MCF 10A (cell line): ENCODE results near the gene KHK. TPM values are rescaled to one million over a fixed set of nuclear protein-coding genes. Genes with fewer than 3 reads are reported as not detected.

Source experiments
- BruUV-seq: library from RNA; stranded (reverse); fragments of 400-500 nt; replicated peaks from 2 replicates; lab custom pipeline; 2021; lab: Mats Ljungman, UMichigan
- CTCF ChIA-PET: fragments of 300-600 bp; sonication (Branson Sonifier 250); formaldehyde crosslinking; extraction: SDS; loops from one replicate; lab custom pipeline; 2021; ENCODE audit warnings: antibody characterized with exemption, inconsistent platforms; lab: Yijun Ruan, JAX
- POLR2A ChIA-PET: fragments of 300-600, 350-650 bp; sonication (Branson Sonifier 250); formaldehyde crosslinking; extraction: SDS; loops from one replicate; lab custom pipeline; 2020; ENCODE audit warnings: antibody characterized with exemption, inconsistent platforms; lab: Yijun Ruan, JAX
- DNase-seq: peaks from one replicate; pipeline ENCODE4 v3.0.0-alpha.2; 2018; ENCODE audit not compliant: unreplicated experiment
- H3K27ac Mint-ChIP-seq: one replicate; pipeline ENCODE4 v1.8.0; 2022; ENCODE audit warnings: mild to moderate bottlenecking, low read depth, mixed read lengths; ENCODE audit not compliant: unreplicated experiment
- H3K27me3 Mint-ChIP-seq: one replicate; pipeline ENCODE4 v1.8.0; 2022; ENCODE audit warnings: mixed read lengths; ENCODE audit not compliant: insufficient read depth, unreplicated experiment
- H3K36me3 Mint-ChIP-seq: one replicate; pipeline ENCODE4 v1.8.0; 2022; ENCODE audit warnings: mild to moderate bottlenecking, moderate library complexity, mixed read lengths; ENCODE audit not compliant: insufficient read depth, unreplicated experiment
- H3K4me1 Mint-ChIP-seq: one replicate; pipeline ENCODE4 v1.8.0; 2022; ENCODE audit warnings: mixed read lengths; ENCODE audit not compliant: insufficient read depth, unreplicated experiment
- H3K4me3 Mint-ChIP-seq: one replicate; pipeline ENCODE4 v1.8.0; 2022; ENCODE audit warnings: mild to moderate bottlenecking, moderate library complexity, mixed read lengths; ENCODE audit not compliant: unreplicated experiment
- H3K9me3 Mint-ChIP-seq: one replicate; pipeline ENCODE4 v1.8.0; 2022; ENCODE audit warnings: mixed read lengths; ENCODE audit not compliant: unreplicated experiment
- CTCF ChIP-seq: fragments of 200-600 bp; IDR thresholded peaks from one replicate; pipeline ENCODE4 v1.8.0; 2022; ENCODE audit warnings: antibody characterized with exemption, mild to moderate bottlenecking; ENCODE audit not compliant: unreplicated experiment
- intact Hi-C: fragments of 100-400 bp; cut with micrococcal nuclease; formaldehyde crosslinking; loops from 2 replicates; pipeline ENCODE4 v1.14.1; 2022
- total RNA-seq: library from RNA; stranded (reverse); gene quantifications from 2 replicates; pipeline ENCODE4 v1.2.3, GENCODE V29; 2022

KHK gene
- total RNA-seq, 1 experiment from 2014 or later, result 2.6 TPM

- no peak overlapping the region for H3K27ac Mint-ChIP-seq
- no peaks in the 10 kb centered on the region for H3K36me3 Mint-ChIP-seq
- no peaks in the 10 kb centered on the region for H3K27me3 Mint-ChIP-seq
- H3K4me1 Mint-ChIP-seq, result no peaks in the 10 kb centered on the region
- ChIA-PET CTCF (interaction anchor here (0.6 to 2.0 kb wide), 8 partner anchors 9 to 1234 kb away, joined by 3 to 22 read pairs (median 4); partner anchors contain the start of gene TRIM54), POLR2A (interaction anchor here (1.4 to 2.3 kb wide), 4 partner anchors 17 to 206 kb away, joined by 3 to 8 read pairs (median 7); partner anchors contain the start of genes AGBL5, OST4 and PREB)
- no peak for DNase-seq
- intact Hi-C loops, result loop anchor here (2.0 kb wide), 1 partner anchor 37 kb away; the partner anchor contains the start of gene AGBL5
- no peaks in the 10 kb centered on the region for H3K9me3 Mint-ChIP-seq
- H3K4me3 Mint-ChIP-seq, result peak overlapping the region; percentile 75
- no TSS peak for BruUV-seq
- TF ChIP-seq CTCF, result no peak
Measured at GRCh38 chr2:27087823-27088410, 1.3 kb downstream of the KHK start.

- no peak for TF ChIP-seq CTCF
- Mint-ChIP-seq H3K9me3 (no peaks in the 10 kb centered on the region), H3K4me3 (no peak overlapping the region), H3K27me3 (no peaks in the 10 kb centered on the region), H3K36me3 (no peaks in the 10 kb centered on the region), H3K4me1 (no peaks in the 10 kb centered on the region), H3K27ac (no peak overlapping the region)
- POLR2A ChIA-PET, result interaction anchor here (2.1 kb wide), 1 partner anchor 17 kb away, joined by 8 read pairs; the partner anchor contains the start of gene OST4
- intact Hi-C loops, result no loop called here
- BruUV-seq, result no TSS peak
- DNase-seq, result no peak
- CTCF ChIA-PET, result interaction anchor here (0.7 to 2.0 kb wide), 6 partner anchors 8 to 215 kb away, joined by 3 to 22 read pairs (median 3); no protein-coding TSS in a partner anchor
Measured at GRCh38 chr2:27088634-27089033, 2.1 kb downstream of the KHK start.

GRCh38 chr2:27089111-27089954 is 2.8 kb downstream of the KHK start:
- Mint-ChIP-seq H3K27me3 (no peaks in the 10 kb centered on the region), H3K36me3 (no peaks in the 10 kb centered on the region), H3K4me1 (no peaks in the 10 kb centered on the region), H3K9me3 (no peaks in the 10 kb centered on the region), H3K4me3 (no peak overlapping the region), H3K27ac (no peak overlapping the region)
- intact Hi-C loops, result no loop called here
- TF ChIP-seq CTCF, result no peak
- ChIA-PET POLR2A (no interaction called here), CTCF (interaction anchor here (0.6 to 1.6 kb wide), 8 partner anchors 9 to 412 kb away, joined by 3 to 7 read pairs (median 4); no protein-coding TSS in a partner anchor)
- DNase-seq, result no peak
- no TSS peak for BruUV-seq
